ENCODE results near the gene TCF4. TPM values are rescaled to one million over a fixed set of nuclear protein-coding genes. Genes with fewer than 3 reads are reported as not detected.

Gene TCF4
- total RNA-seq, 6 donors from 2014 or later, result 70.6 to 115 (median 92.4) TPM

- H3K36me3 ChIP-seq, result no peaks in the 10 kb centered on the region
- no peak overlapping the region for H3K4me3 ChIP-seq
- no peak overlapping the region for H3K27ac ChIP-seq
- H3K9me3 ChIP-seq, result no peaks in the 10 kb centered on the region
- H3K27me3 ChIP-seq, result no peaks in the 10 kb centered on the region
- 55 to 59% methylated on average over 3 of the region's 3 CpGs for WGBS, 2 donors
- no peak for ATAC-seq (ENCODE audit: low FRiP score in 2 of 2)
- peaks cover 0 to 20% (median 0%) of the 10 kb centered on the region in 4 donors for H3K4me1 ChIP-seq
- no peak for TF ChIP-seq EP300 (IDR thresholded peaks at IDR 0.05)
- no peak for TF ChIP-seq CTCF (IDR thresholded peaks at IDR 0.05)
- TF ChIP-seq POLR2AphosphoS5 (IDR thresholded peaks at IDR 0.05), result no peak
- TF ChIP-seq POLR2A (IDR thresholded peaks at IDR 0.05), result no peak
- DNase-seq, result no peak
Measured at GRCh38 chr18:55289048-55289447, 298.9 kb downstream of the TCF4 start.

GRCh38 chr18:55287935-55288868 lies 299.8 kb downstream of the TCF4 start:
- Histone ChIP-seq H3K4me3 (no peak overlapping the region), H3K9me3 (no peaks in the 10 kb centered on the region), H3K36me3 (no peaks in the 10 kb centered on the region), H3K27ac (no peak overlapping the region), H3K4me1 (peaks cover 0 to 20% (median 0%) of the 10 kb centered on the region in 4 donors), H3K27me3 (no peaks in the 10 kb centered on the region)
- no peak for ATAC-seq (ENCODE audit: low FRiP score in 2 of 2)
- TF ChIP-seq CTCF (IDR thresholded peaks at IDR 0.05) (no peak), EP300 (IDR thresholded peaks at IDR 0.05) (no peak), POLR2A (IDR thresholded peaks at IDR 0.05) (no peak), POLR2AphosphoS5 (IDR thresholded peaks at IDR 0.05) (no peak)
- no peak for DNase-seq
- 80 to 84% methylated on average over 9 to 10 of the region's 10 CpGs for WGBS, 2 donors

- peak overlapping the region in 1 of 4 donors; percentile 16 for H3K27ac ChIP-seq
- no peak for TF ChIP-seq EP300 (IDR thresholded peaks at IDR 0.05)
- TF ChIP-seq CTCF (IDR thresholded peaks at IDR 0.05), result no peak
- TF ChIP-seq POLR2A (IDR thresholded peaks at IDR 0.05), result no peak
- no peak for TF ChIP-seq POLR2AphosphoS5 (IDR thresholded peaks at IDR 0.05)
- no peak overlapping the region for H3K4me3 ChIP-seq
- 52 to 53% methylated on average over 11 of the region's 11 CpGs for WGBS, 2 donors
- H3K36me3 ChIP-seq, result no peaks in the 10 kb centered on the region
- peaks cover 0 to 20% (median 0%) of the 10 kb centered on the region in 4 donors for H3K4me1 ChIP-seq
- no peaks in the 10 kb centered on the region for H3K9me3 ChIP-seq
- ATAC-seq (ENCODE audit: low FRiP score in 2 of 2) (no peak), DNase-seq (no peak)
- no peaks in the 10 kb centered on the region for H3K27me3 ChIP-seq
Measured at GRCh38 chr18:55287149-55287806, 300.7 kb downstream of the TCF4 start.

GRCh38 chr18:55286257-55286825 lies 301.7 kb downstream of the TCF4 start:
- WGBS, 2 donors, result 94 to 96% methylated on average over 6 of the region's 6 CpGs
- Histone ChIP-seq H3K27ac (no peak overlapping the region), H3K27me3 (no peaks in the 10 kb centered on the region), H3K4me3 (no peak overlapping the region), H3K9me3 (no peaks in the 10 kb centered on the region), H3K36me3 (no peaks in the 10 kb centered on the region), H3K4me1 (peaks cover 0 to 20% (median 0%) of the 10 kb centered on the region in 4 donors)
- TF ChIP-seq POLR2A (IDR thresholded peaks at IDR 0.05), result no peak
- no peak for TF ChIP-seq EP300 (IDR thresholded peaks at IDR 0.05)
- no peak for DNase-seq
- ATAC-seq (ENCODE audit: low FRiP score in 2 of 2), result no peak

DNA sequence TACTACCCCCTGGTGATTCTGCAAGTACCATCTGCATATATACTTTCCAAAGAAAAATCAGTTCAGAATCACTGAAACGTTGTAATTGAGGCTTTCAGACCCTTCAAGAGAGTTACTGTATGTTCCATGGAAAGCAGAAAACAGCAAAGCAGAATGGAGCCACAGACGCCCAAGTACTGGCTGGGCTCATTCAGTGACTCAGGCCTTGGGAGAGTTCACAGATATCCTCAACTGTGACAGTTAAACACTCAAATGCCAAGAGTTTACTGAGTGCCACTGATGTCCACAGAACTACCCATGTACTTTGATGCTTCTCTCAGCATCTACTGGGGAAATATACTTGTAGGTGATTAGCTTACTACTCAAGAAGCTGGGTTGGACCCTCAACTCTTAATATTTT lies 303.4 kb downstream of the TCF4 start:
- no peak overlapping the region for H3K27ac ChIP-seq
- H3K4me3 ChIP-seq, result no peak overlapping the region
- H3K27me3 ChIP-seq, result no peaks in the 10 kb centered on the region
- H3K36me3 ChIP-seq, result peaks cover 0 to under 1% (median 0%) of the 10 kb centered on the region in 4 donors
- H3K4me1 ChIP-seq, result peaks cover 0 to 10% (median 2%) of the 10 kb centered on the region in 4 donors
- no peak for DNase-seq
- TF ChIP-seq EP300 (IDR thresholded peaks at IDR 0.05) (no peak), CTCF (IDR thresholded peaks at IDR 0.05) (no peak), POLR2AphosphoS5 (IDR thresholded peaks at IDR 0.05) (no peak), POLR2A (IDR thresholded peaks at IDR 0.05) (no peak)
- ATAC-seq (ENCODE audit: low FRiP score in 2 of 2), result no peak
- WGBS, 2 donors, result 79 to 89% methylated on average over 2 of the region's 2 CpGs
- H3K9me3 ChIP-seq, result no peaks in the 10 kb centered on the region

Data from upper lobe of left lung (tissue), 6 donors.